WERI-Rb-1 (cell line): Measurements from ENCODE around the gene CRKL.

Experiments
- DNase-seq: peaks from one replicate; pipeline ENCODE4 v3.0.0-alpha.2; 2020
- H3K27ac ChIP-seq: fragments of 250-450 bp; sonication (Bioruptor Pico); 2 replicates; pipeline ENCODE4 v1.5.1; 2020; ENCODE audit warnings: mild to moderate bottlenecking, moderate library complexity
- H3K27me3 ChIP-seq: fragments of 250-450 bp; sonication (Bioruptor Pico); 2 replicates; pipeline ENCODE4 v1.5.1; 2021; ENCODE audit warnings: mild to moderate bottlenecking, low read depth, moderate library complexity; ENCODE audit not compliant: insufficient read depth, severe bottlenecking
- H3K36me3 ChIP-seq: fragments of 250-450 bp; sonication (Bioruptor Pico); 2 replicates; pipeline ENCODE4 v1.5.1; 2020; ENCODE audit warnings: mild to moderate bottlenecking, moderate library complexity
- H3K4me3 ChIP-seq: 2 replicates; pipeline ENCODE4 v1.5.1; 2011; ENCODE audit warnings: low read depth, mild to moderate bottlenecking, control low read depth, low read length
- H3K9me3 ChIP-seq: fragments of 250-450 bp; sonication (Bioruptor Pico); 2 replicates; pipeline ENCODE4 v1.5.1; 2021; ENCODE audit warnings: mild to moderate bottlenecking, moderate library complexity; ENCODE audit not compliant: severe bottlenecking
- TF ChIP-seq, protein P1 (sequence below): IDR thresholded peaks from 2 replicates; pipeline ENCODE4 v1.5.1; 2011; ENCODE audit warnings: low read depth, mild to moderate bottlenecking, control low read depth, inconsistent platforms, low read length

The CRKL gene

DNA sequence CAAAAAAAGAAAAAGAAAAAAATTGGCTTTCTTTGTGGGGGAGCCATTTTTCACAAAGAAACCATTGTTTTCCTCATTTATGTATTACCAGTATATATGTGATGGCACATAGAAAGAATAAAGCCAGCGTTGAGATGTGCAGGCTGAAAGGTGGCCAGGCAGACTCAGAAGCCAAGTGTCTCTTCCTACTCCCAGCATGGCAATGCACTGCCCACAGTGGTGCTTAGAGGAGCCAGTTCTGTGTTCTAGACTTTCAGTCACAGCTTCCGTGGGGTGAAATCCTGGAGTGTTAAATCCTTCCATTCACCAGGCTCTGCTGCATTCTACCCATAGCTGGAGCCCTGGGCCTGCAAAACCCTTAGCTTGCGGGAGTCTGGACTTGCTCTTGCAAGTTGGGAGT lies 39.5 kb upstream of the CRKL start:
- Histone ChIP-seq H3K9me3 (no peaks in the 10 kb centered on the region), H3K4me3 (no peak overlapping the region), H3K27ac (no peak overlapping the region), H3K36me3 (peaks cover 40% of the 10 kb centered on the region), H3K27me3 (no peaks in the 10 kb centered on the region)
- no peak for DNase-seq
- TF ChIP-seq, protein P1, sequence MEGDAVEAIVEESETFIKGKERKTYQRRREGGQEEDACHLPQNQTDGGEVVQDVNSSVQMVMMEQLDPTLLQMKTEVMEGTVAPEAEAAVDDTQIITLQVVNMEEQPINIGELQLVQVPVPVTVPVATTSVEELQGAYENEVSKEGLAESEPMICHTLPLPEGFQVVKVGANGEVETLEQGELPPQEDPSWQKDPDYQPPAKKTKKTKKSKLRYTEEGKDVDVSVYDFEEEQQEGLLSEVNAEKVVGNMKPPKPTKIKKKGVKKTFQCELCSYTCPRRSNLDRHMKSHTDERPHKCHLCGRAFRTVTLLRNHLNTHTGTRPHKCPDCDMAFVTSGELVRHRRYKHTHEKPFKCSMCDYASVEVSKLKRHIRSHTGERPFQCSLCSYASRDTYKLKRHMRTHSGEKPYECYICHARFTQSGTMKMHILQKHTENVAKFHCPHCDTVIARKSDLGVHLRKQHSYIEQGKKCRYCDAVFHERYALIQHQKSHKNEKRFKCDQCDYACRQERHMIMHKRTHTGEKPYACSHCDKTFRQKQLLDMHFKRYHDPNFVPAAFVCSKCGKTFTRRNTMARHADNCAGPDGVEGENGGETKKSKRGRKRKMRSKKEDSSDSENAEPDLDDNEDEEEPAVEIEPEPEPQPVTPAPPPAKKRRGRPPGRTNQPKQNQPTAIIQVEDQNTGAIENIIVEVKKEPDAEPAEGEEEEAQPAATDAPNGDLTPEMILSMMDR = no peak

DNA sequence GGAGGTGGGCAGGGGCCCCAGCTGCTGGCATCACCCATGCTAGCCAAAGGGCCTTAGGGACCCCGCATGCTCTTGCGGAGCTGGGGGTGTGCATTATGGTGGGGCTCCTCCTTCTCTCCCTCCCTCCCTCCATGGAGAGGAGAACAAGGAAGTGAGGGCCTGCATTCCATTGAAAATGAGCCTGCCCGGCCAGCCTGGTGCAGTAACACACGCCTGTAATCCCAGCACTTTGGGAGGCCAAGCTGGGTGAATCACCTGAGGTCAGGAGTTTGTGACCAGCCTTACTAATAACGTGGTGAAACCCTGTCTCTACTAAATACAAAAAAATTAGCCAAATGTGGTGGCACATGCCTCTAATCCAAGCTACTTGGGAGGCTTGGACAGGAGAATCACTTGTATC lies 36.0 kb upstream of the CRKL start:
- no peak overlapping the region for H3K27ac ChIP-seq
- no peaks in the 10 kb centered on the region for H3K27me3 ChIP-seq
- TF ChIP-seq, protein P1 = no peak
- DNase-seq = no peak
- peaks cover 52% of the 10 kb centered on the region for H3K36me3 ChIP-seq
- H3K9me3 ChIP-seq = no peaks in the 10 kb centered on the region
- H3K4me3 ChIP-seq = no peak overlapping the region

DNA sequence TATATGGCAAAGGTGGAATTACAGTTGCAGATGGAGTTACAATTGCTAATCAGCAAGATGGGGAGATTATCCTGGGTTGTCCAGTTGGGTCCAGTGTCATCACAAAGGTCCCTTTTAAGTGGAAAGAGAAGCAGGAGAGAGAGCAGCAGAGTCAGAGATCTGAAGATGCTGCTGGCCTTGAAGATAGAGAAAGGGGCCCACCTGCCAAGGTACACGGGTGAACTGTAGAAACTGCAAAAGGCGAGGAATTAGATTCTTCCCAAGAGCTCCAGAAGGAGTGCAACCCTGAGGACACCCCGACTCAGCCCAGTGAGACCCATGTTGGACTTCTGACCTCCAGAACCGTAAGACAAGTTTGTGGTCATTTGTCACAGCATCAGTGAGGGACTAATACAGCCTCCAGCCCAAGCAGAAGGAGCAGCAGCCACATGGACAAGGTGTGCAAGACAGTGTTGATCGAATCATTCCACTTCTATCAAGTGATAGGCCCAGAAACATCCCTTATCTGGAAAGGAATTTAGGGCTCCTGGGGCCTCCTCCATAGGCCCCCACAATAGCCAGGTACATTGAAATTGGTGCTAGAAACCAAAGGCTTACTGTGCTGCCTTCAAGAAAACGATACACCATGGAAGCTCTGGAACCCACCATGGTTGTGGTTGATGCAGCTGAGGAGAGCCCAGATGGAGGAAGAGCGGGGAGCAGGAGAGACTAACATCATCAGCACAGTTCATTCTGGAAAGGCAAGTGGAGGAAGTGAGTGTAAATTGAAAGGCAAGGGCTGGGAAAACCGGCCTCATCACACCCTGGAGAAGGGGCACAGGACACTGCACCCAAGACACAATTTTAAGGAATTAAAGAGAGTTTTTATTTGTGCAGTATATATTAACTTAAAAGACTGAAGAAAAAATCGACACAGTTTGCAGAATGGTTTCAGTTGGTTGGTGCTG lies 35.1 kb upstream of the CRKL start:
- Histone ChIP-seq H3K4me3 (no peak overlapping the region), H3K27me3 (no peaks in the 10 kb centered on the region), H3K36me3 (peaks cover 54% of the 10 kb centered on the region), H3K27ac (no peak overlapping the region), H3K9me3 (no peaks in the 10 kb centered on the region)
- no peak for DNase-seq
- TF ChIP-seq, protein P1 = no peak

DNA sequence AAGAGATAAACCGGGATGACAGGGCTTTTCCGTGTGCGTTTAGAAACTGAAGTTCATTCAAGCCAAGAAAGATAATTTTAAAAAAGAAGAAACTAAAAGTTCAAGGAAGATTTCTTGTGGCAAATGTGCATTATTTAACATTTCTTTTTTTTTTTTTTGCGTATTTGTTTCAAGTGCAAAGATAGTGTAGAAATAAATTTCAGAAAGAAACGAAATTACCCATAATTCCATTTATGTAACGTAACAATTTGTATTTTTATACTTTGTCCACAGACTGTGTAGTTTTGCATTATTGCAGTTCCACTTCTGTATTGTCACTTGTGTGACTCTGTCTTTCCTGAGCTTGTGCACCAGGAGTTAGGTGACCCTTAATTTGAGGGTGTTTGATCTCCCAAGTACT lies 34.4 kb upstream of the CRKL start:
- no peak overlapping the region for H3K4me3 ChIP-seq
- DNase-seq = no peak
- TF ChIP-seq, protein P1 = no peak
- H3K9me3 ChIP-seq = no peaks in the 10 kb centered on the region
- peaks cover 53% of the 10 kb centered on the region for H3K36me3 ChIP-seq
- H3K27me3 ChIP-seq = no peaks in the 10 kb centered on the region
- no peak overlapping the region for H3K27ac ChIP-seq

DNA sequence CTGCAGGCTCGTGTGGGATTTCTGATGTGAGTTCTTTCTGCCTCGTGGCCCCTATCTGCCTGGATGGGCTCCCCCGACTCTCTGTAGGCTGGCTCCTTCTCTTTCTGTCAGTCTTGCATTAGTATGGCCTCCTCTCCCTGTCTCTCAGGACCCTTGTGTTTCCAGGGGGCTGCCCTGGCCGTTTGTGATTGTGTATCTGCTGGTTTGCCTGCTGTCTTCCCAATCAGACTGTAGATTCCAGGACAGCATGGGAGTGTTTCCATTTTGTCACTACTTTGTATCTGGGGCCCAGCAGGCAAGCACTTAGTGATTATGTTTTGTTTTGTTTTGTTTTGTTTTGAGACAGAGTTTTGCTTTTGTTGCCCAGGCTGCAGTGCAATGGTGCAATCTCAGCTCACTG lies 32.8 kb upstream of the CRKL start:
- TF ChIP-seq, protein P1 = no peak
- H3K9me3 ChIP-seq = no peaks in the 10 kb centered on the region
- no peaks in the 10 kb centered on the region for H3K27me3 ChIP-seq
- peaks cover 62% of the 10 kb centered on the region for H3K36me3 ChIP-seq
- no peak for DNase-seq
- H3K27ac ChIP-seq = no peak overlapping the region
- no peak overlapping the region for H3K4me3 ChIP-seq
